GM18526 (cell line): Measurements from ENCODE around the gene MATN1.

Source experiments
- POLR2A ChIP-seq: IDR thresholded peaks from 3 replicates; pipeline ENCODE4 v1.6.1; 2011; ENCODE audit not compliant: insufficient read length; ENCODE audit errors: extremely low read depth

MATN1 gene

DNA sequence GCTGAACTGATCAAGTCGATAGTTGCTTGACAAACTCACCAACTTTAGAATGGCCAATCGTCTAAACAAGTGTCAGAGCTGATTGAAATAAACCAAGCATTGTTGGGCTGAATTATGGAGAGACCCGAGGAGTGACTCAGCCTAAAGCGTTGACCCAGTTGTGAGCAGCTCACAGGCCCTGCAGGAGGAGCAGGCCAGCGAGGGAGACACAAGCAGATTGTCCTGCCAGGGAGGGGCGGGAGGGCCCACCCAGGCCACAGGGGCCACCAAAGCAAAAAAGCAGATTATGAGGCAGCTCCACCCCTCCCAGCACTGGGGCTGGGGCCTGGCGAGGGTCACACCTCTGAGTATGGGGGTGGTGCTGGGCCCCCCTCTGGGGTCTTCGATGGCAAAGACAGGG lies 10.1 kb upstream of the MATN1 start:
- TF ChIP-seq POLR2A, result no peak

DNA sequence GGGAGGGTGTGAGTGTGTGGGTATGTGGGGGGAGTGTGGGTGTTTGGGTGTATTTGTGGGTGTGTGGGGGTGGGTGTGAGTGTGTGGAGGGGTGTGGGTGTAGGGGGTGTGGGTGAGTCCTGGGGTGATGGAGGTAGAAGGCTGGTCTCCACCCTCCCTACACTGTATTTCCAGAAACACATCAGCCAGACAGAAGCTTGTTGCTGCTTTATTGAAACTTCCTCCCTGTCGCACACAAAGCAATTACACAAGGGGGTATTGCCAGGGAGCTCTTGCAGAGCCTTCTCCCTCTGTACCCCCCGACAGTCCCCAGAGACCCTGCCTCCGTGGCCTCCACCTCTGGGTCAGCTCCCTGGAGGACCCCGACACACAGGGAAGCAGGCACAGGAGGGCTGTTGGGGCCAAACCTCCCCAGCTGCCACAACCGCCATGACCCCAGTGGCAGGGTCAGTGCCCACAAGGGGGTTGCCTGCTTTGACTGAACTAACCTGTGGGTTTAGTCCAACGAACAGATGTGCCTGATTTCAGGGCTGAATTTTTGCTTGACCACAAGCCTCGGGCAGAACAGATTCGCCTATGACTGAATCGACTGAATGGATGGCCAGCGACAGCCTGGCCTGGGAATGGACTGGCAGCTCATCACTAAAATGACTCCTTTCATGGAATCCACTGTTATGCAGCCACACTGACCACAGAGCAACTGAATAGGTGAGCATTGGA lies 9.1 kb upstream of the MATN1 start:
- TF ChIP-seq POLR2A, result no peak

- no peak for TF ChIP-seq POLR2A
These were observed 8.5 kb upstream of the MATN1 start for GRCh38 chr1:30731806-30732276.

- no peak for TF ChIP-seq POLR2A
These were observed 7.9 kb upstream of the MATN1 start for GRCh38 chr1:30731109-30731805.

- TF ChIP-seq POLR2A, result no peak
These were observed 7.1 kb upstream of the MATN1 start for GRCh38 chr1:30730346-30731108.

GRCh38 chr1:30729901-30730300 lies 6.5 kb upstream of the MATN1 start:
- TF ChIP-seq POLR2A, result no peak

DNA sequence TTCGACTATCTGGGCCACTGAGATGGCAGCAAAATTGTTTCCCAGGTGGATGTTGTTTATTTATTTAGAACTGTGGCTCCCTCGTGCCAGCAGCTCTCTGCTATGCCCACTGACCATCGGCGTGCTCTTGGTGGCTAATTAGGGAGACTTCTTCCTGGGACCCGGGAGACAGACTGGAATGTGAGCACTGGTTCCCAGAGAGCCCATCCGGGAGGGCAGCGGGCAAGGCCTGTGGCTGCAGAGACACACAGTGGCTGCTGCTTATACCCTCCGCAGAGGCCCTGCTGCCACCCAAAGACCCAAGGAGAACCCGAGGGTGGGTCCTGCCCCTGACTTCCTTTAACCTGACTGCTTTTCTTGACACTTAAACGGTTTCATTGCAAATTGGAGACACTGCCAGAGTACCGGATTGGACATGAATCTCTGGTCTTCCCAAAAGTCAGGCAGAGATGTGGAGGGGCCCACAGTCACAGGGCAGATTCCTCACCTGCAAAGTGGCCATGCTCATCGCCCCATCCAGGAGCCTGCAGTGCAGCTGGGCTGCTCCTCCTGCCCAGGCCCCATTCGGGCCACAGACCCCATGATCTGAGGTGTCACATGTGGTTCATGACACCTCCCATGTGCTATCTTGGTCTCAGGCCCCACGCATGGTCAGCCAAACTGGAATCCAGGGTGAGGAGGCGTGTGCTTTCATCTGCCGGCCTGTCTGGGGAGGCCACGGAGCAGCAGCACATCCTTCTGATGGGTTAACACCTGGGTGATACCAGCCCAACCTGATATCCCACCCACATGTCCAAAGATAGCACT lies 5.7 kb upstream of the MATN1 start:
- TF ChIP-seq POLR2A, result no peak

- TF ChIP-seq POLR2A, result no peak
These were observed 5.0 kb upstream of the MATN1 start for GRCh38 chr1:30728340-30728739.

- TF ChIP-seq POLR2A, result no peak
These were observed 4.4 kb upstream of the MATN1 start for GRCh38 chr1:30727824-30728223.

GRCh38 chr1:30726773-30727684 lies 3.6 kb upstream of the MATN1 start:
- no peak for TF ChIP-seq POLR2A

GRCh38 chr1:30726236-30726635 lies 2.9 kb upstream of the MATN1 start:
- TF ChIP-seq POLR2A, result no peak

- TF ChIP-seq POLR2A, result no peak
These were observed 2.2 kb upstream of the MATN1 start for GRCh38 chr1:30725450-30726095.

DNA sequence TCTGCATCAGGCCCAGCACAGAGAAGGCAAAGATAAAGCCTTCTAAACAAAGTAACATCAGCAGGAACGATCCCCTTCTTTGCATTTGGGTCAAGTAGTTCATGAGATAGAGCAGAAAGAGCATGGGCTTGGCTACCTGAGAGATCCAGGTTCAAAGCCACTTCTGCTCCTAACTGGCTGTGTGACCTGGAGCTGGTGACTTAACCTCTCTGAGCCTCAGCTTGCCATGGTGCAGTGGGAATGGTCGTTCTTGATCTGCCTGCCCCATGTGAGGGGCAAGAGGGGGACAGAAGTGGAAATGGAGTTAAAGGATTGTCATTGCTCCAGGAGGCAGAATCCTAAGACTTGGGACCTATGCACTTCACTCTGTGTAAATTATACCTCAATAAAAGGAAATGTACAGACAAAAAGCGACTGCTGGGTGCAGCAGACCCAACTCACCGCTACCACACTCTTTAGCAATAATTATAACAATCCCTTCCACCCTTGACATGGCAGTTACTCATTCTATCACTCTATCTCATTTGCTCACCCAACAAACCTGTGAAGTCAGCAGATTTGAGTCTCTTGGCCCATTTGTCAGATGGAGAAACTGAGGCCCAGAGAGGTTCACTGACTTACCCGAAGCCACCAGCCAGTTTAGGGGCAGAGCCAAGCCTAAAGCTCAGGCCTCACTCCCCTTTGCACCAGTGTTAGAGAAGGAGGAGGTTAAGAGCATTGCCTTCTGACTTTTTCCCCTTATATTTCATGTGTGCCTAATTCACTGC lies 1.5 kb upstream of the MATN1 start:
- TF ChIP-seq POLR2A, result no peak
